T-helper 1 cell treated with Interleukin-12 subunit alpha and Interleukin-12 subunit beta and Interleukin-4 antibody, amounts not matched to agents 30 ng/mL and 1 ng/mL, for 36 hours (primary cell): ENCODE data around the gene EMB. TPM values are rescaled to one million over a fixed set of nuclear protein-coding genes. Genes with fewer than 3 reads are reported as not detected.

Experiments used
- total RNA-seq: library from RNA; stranded (reverse); gene quantifications from 2 replicates; pipeline ENCODE4 v1.2.3, GENCODE V29; 2022

Gene EMB
- total RNA-seq, 1 donor from 2014 or later: 169 TPM

Other genes with a start within 250 kb of the EMB start
- 91.4 and 91.7 TPM in 2 replicates for gene PARP8, start 225.3 kb upstream of the EMB start, total RNA-seq